ENCODE measurements around the gene OSBPL10.
A peak's percentile ranks its signal among the peaks of the same experiment; 100 is the strongest.
"Not testable (repeated sequence)": the region's sequence is repeated elsewhere in the genome, so short reads cannot be mapped to it uniquely, and the experiment has no call there.

OSBPL10 gene

GRCh38 chr3:31804251-31805051, 176.6 kb downstream of the OSBPL10 start:
- DNase-seq, result no peak

GRCh38 chr3:31802981-31803740, 177.9 kb downstream of the OSBPL10 start:
- DNase-seq, result no peak

- no peak for DNase-seq
Measured at GRCh38 chr3:31800436-31800835, 180.6 kb downstream of the OSBPL10 start.

- no peak for DNase-seq
Measured at GRCh38 chr3:31798840-31799239, 182.2 kb downstream of the OSBPL10 start.

DNA sequence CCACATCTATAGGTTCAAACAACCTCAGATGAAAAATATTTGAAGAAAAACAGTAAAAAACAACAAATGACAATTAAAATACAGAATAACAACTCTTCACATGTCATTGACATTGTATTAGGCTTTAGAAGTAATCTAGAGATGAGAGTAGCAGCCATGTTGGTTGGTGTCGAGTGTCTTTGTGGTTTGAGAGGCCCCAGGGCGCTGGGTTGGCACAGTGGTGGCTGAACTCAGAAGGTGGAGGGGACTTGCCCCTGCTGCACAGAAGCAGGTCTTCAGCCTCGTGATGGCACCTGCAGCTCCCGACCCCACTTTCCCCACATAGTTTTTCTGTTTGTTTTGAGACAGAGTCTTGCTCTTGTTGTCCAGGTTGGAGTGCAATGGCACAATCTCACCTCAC, 187.2 kb downstream of the OSBPL10 start:
- DNase-seq, result no peak

DNA sequence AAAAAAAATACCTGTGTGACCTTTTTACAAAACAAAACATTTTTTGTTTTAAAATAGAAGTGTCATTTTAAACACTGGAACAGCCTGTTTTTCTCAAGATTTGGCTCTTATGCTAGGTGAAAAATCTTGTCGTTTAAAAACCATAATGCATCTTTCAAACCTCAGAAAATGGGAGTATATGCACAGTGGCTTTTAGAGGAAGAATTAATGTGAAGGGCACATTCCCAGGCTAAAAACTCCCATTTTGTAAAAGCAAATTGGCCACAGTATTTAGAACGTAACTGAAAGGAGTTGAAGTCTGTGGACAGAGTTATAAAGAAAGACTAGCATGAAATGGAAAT, 190.0 kb downstream of the OSBPL10 start:
- no peak for DNase-seq

GRCh38 chr3:31790193-31791089, 190.6 kb downstream of the OSBPL10 start:
- no peak for DNase-seq

GRCh38 chr3:31789429-31789828, 191.6 kb downstream of the OSBPL10 start:
- no peak for DNase-seq

- no peak for DNase-seq
Measured at GRCh38 chr3:31785734-31786133, 195.3 kb downstream of the OSBPL10 start.

- no peak for DNase-seq
Measured at GRCh38 chr3:31785286-31785685, 195.8 kb downstream of the OSBPL10 start.

- DNase-seq, result not testable (repeated sequence)
Measured at GRCh38 chr3:31783851-31784250, 197.2 kb downstream of the OSBPL10 start.

GRCh38 chr3:31782306-31782705, 198.8 kb downstream of the OSBPL10 start:
- DNase-seq, result not testable (repeated sequence)

- DNase-seq, result no peak
Measured at GRCh38 chr3:31779514-31779913, 201.5 kb downstream of the OSBPL10 start.

GRCh38 chr3:31777887-31778286, 203.2 kb downstream of the OSBPL10 start:
- no peak for DNase-seq

DNA sequence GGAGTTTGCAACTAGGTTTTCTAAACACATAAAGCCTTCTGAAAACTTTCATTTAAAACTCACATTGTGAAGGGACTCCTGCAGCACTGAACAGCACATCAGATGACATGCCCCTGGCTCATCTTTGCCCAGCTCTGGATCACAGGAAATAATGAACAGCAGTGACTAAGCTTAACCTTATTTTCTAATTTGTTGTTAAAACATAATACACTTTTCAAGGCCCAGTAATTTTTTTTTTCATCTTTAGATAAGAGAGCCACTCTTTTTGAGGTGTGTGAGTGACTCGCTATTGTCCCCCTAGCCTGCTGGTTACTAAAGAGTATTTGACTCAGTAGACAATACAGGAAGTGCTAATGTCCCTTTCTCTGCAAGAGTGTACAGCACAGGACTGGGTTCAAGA, 204.0 kb downstream of the OSBPL10 start:
- DNase-seq, result no peak

- DNase-seq, result no peak
Measured at GRCh38 chr3:31776016-31776415, 205.0 kb downstream of the OSBPL10 start.

DNA sequence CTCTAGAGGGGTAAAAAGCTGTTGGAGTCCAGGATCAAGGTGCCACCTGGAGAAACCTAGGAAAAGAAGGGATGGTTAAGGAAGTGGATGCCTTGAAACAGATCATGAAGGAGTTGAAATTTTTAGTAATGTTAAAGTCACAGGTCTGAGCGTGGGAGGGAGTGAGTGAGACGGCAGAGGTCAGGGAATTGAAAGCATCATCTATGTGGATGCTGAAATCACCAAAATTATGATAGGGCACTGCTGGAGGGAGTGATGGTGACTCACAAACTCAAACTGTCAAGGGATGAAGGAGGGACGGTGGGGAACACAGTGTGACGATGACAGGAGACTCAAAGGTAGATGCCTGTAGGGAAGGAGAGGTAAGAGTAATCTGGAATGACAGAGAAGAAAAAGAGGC, 205.7 kb downstream of the OSBPL10 start:
- DNase-seq, result no peak

GRCh38 chr3:31772758-31773473, 208.1 kb downstream of the OSBPL10 start:
- DNase-seq, result no peak

- DNase-seq, result no peak
Measured at GRCh38 chr3:31772272-31772671, 208.8 kb downstream of the OSBPL10 start.

DNA sequence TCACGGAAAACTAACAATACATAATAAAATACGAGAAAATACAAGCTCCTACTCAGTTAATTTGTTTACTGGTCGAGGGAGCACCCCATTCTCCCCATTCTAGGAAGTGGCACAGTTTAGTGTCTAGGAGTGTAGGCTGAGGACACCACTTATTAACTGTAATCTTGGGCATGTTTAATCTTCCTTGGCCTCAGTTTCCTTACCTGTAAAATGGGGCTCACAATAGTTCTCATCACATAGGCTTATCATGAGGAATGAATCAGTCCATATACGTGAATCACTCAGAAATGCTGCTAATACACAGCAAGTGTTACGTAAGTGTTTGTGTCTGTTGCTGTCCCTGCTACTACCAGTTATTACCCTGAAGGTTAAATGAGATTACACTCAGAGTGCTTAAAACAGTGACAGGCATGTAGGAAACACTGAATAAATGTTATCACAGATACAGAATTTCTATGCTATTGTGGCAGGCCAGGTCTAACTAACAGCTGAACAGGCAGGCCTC, 210.2 kb downstream of the OSBPL10 start:
- DNase-seq, result no peak

DNA sequence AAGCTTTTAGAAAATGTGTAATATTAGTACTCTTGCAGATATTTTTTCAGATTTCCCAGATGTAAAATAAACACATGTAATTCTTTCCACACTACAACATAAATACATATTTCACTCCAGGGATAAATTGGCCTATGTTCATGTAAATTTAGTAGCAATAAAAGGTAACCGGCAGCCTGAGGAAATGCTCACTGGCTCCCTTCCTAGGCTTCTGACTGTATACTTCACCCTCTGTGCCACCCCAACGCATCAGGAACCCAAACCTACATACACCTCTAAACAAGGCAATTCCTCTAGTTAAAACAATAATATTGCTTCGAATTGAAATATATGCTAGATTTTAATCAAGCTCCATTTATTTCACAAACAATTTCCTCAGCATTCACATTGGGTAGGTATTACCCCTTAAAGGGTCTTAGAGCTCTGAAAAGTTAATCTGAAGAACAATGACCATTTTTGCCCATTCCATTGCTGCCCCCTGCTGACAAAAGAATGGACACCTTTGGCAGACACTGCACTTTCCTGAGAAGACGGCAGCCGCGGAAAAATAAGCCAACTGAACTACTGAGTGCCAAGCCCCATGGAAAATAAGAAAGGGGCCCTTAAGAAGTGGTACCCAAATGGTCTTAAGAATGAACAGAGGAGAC, 212.5 kb downstream of the OSBPL10 start:
- peak in 3 of 4 experiments; percentile 1 to 38 (median 20) for DNase-seq

GRCh38 chr3:31767920-31768319, 213.1 kb downstream of the OSBPL10 start:
- DNase-seq, result no peak
